Gastroesophageal sphincter (tissue), 3 donors: ENCODE data around the gene RPS6KA4.

Source experiments
- EP300 ChIP-seq: sonication (generic); formaldehyde crosslinking; IDR thresholded peaks from one replicate; pipeline ENCODE4 v1.6.1; 2017; ENCODE audit warnings: antibody characterized with exemption, mild to moderate bottlenecking
- POLR2A ChIP-seq, 2 donors: fragments of 450-650 bp; IDR thresholded peaks; one replicate each; pipeline ENCODE4 v1.6.1; 2017; ENCODE audit warnings: antibody characterized with exemption in 2 of 2, mild to moderate bottlenecking in 2 of 2, moderate library complexity in 1 of 2
- POLR2AphosphoS5 ChIP-seq: sonication (generic); formaldehyde crosslinking; IDR thresholded peaks from one replicate; pipeline ENCODE4 v1.6.1; 2017; ENCODE audit warnings: antibody characterized with exemption
- TF ChIP-seq, protein P1 (sequence below), 4 experiments: fragments of 200-600 bp in 2 of 4; fragments of 450-650 bp in 2 of 4; sonication (generic) in 1 of 4; IDR thresholded peaks; one replicate each; pipeline ENCODE4 v1.5.1; 2017 to 2019; ENCODE audit warnings: antibody characterized with exemption in 4 of 4, mild to moderate bottlenecking in 2 of 4, moderate library complexity in 2 of 4

DNA sequence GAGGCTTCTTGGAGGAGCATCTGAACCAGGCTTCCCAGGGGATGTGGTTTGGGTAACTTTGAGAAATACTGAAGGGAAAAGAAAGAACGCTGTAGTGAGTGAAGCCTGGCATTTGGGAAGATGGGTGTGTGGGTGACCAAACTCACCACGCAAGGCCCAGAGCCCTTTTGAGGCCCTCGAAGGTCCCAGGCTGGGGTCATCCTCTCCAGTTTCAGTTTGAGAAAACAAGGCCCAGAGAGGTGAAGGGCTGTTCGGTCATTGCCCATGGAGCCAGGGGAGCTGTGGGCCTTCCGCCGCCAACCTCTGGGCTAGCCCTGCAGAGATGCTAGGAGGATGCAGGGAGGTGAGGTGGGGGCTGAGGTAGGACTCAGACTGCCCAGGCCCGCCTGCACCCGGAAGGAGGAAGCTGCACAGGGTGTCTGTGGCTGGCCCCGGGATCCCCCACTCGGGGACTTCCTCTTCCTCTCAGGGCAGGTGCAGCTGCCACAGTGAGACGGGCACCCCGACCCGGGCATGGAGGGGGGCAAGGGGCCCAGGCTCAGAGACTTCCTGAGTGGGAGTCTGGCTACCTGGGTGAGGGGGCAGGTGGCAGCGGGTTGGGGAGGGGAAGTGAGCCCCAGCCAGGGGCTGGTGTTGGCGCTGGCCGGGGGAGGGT, 19.1 kb upstream of the RPS6KA4 start, which contains the start of gene CCDC88B:
- TF ChIP-seq, protein P1, sequence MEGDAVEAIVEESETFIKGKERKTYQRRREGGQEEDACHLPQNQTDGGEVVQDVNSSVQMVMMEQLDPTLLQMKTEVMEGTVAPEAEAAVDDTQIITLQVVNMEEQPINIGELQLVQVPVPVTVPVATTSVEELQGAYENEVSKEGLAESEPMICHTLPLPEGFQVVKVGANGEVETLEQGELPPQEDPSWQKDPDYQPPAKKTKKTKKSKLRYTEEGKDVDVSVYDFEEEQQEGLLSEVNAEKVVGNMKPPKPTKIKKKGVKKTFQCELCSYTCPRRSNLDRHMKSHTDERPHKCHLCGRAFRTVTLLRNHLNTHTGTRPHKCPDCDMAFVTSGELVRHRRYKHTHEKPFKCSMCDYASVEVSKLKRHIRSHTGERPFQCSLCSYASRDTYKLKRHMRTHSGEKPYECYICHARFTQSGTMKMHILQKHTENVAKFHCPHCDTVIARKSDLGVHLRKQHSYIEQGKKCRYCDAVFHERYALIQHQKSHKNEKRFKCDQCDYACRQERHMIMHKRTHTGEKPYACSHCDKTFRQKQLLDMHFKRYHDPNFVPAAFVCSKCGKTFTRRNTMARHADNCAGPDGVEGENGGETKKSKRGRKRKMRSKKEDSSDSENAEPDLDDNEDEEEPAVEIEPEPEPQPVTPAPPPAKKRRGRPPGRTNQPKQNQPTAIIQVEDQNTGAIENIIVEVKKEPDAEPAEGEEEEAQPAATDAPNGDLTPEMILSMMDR (IDR thresholded peaks at IDR 0.05): no peak
- TF ChIP-seq POLR2AphosphoS5 (no peak), POLR2A (IDR thresholded peaks at IDR 0.05) (no peak), EP300 (no peak)
